Eye (tissue), 1 donor: Measurements from ENCODE around the gene NDUFV3.
"Not testable (repeated sequence)": the region's sequence is repeated elsewhere in the genome, so short reads cannot be mapped to it uniquely, and the experiment has no call there.

Experiments
- DNase-seq: peaks from one replicate; pipeline ENCODE4 v3.0.0-alpha.2; 2015

The NDUFV3 gene

DNA sequence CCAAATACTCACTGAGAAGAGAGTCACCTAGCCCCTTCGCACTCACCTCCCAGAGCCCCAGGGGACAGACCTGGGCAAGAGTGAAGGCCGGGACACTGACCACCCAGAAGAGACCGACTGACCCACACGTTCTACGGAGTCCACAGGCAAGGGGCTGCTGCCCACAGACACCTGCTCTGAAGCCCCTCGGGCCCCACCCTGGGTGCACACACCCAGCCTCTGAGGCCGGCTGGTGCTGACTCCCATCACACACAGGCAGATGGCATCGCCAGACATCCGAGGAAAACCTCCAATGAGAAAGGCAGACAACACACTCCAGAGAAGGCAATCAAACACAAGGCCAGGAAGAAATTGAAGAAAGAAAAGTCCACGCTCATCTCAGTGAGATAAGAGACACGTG is 35.9 kb upstream of the NDUFV3 start:
- no peak for DNase-seq

DNA sequence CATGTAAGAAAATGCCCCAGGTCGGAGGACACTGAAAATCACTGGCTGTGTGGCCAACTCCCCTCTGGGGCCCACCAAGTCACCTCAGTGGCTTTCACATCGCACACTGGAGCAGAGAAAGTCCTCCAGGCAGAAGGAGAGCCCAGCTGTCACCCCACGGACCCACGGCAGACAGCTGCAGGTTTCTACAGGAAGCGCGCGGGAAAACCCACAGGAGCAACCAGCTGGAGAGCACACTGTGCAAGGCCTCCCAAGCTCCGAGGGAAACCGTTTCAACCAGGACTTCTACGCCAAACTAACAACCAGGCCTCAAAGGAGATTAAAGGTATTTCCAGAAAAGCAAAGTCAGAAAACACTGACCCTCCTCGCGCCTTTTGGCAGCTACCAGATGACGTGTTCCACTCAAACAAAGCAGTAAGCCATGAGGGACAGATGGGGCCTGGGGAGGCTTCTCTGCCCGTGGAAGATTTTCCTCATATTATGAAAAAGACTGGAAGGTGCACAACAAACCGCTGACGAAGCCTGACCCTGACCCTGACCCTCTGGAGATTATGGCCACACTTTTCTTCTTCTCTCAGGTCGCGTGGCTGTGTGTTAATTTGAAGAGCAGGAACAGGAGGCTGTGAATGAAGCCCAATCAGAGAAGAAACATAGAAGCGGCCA is 34.8 kb upstream of the NDUFV3 start:
- DNase-seq, result peak; percentile 21

DNA sequence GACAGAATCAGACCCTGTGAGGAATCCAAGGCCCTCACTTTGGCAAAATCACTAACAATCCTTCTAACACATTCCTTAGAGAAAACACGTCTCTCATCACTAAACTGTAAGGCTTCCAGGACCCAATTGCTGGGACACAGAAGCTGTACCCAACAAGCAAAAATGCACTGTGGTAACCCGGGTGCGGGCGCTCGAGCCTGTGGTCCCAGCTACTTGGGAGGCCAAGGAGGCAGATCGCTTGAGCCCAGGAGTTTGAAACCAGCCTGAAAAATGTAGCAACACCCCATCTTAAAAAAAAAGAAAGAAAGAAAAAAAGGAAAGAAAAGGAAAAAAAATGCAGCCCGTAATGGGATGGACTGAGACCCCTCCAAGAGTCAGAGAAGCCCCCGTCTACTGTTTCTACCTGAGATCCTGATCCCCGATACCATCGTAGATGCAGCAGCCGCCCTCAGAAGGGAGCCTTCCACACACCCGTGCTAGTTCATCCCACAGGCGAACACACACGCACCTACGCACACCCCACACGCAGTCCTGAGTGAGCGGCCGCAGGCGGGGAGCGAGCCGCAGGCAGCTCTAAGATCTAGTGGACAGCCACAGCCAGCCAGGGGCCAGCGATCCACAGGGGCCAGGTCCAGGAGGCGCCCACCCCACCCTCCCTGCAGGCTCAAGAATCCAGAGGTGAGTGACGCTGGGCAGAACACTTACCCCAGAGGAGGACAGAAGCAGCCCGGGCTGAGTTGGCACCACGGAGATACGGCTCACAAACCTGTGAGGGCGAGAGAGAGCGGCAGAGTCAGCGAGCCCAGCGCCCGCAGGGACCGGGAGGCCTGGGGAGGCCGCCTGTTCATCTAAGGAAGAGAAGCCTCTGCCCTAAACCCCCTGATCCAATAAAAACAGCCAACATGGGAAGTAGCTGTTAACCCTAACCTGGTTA is 33.9 kb upstream of the NDUFV3 start:
- no peak for DNase-seq

DNA sequence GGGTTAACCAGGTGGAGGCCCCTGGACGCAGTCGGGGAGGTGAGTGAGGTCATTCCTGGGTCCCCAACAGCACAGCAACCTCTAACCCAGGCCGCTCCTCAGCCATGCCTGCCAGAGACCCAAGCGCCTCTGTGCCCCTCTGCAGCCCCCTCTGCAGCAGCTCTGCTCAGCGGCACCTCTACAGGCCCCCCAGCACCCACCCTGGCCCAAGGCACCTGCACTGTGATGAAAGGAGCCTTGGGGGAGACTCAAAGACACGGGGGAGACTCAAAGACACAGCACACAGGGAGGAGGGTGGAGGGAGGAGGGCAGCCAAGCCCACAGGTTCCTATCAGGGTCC is 33.2 kb upstream of the NDUFV3 start:
- no peak for DNase-seq

DNA sequence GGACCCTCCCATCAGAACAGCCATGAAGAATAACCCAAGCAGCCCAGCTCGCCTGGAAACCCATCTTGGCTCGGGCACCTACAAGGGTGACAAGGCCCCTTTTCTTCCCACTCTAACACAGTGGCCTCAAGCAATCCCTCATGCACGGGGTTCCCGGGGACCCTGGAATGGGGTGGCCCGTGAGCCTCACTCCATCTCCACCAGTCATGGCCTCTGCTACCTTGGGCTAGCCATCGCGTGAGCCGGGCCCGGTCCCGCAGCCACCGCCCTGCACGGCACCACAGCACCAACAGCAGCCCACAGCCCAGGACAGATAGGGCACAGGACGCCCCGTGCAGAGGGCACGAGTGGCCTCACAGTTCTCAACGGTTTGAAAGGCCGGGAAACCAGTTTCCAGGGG is 32.8 kb upstream of the NDUFV3 start:
- no peak for DNase-seq

DNA sequence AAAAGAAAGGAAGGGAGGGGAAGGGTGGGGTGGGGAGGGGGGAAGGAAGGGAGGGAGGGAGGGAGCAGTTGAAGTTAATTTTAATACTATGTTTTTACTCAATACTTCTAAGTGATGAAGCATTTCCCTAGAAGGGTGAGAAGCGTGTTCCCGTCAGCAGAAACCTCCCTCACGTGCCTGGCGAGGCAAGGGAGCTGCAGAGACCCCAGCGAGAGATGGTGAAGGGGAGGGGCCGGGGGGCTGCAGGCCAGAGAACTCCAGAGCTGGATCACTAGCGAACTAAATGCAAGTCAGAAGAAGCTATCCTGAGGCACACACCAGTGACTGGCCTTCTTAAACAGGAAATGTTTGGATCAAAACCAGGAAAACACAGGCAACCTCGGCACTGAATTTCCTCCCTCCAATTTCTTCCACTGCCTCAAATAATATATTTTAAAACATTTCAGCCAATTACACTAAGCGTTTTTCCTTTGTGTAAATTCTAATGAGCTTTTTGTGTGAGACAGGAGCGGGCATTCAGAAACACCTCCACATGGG is 31.7 kb upstream of the NDUFV3 start:
- DNase-seq, result no peak

DNA sequence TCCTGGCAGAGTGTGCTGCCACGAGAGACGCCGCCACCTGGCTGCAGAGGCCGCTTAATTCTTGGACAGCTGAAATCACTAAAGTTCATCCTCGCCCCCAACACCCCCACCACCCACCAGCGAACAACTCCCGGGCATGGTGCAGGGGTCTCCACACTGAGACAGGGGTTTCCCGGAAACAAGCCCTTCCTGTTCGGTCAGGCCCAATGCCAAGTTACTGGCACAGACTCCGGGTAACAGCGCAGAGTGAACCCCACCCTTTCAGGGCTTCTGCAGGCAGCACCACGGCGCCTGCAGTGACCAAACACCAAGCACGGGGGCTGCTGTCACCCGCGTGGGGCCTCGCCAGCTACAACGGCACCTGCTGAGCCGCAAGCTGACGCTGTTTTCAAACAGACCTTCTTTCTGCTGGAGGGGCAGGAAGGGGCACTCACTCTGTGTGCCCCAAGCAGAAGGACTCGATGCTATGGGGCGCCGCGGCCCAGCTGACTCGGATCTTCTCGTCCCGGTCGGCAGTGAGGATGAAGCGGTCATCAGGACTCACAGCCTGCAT is 31.2 kb upstream of the NDUFV3 start:
- DNase-seq, result no peak

DNA sequence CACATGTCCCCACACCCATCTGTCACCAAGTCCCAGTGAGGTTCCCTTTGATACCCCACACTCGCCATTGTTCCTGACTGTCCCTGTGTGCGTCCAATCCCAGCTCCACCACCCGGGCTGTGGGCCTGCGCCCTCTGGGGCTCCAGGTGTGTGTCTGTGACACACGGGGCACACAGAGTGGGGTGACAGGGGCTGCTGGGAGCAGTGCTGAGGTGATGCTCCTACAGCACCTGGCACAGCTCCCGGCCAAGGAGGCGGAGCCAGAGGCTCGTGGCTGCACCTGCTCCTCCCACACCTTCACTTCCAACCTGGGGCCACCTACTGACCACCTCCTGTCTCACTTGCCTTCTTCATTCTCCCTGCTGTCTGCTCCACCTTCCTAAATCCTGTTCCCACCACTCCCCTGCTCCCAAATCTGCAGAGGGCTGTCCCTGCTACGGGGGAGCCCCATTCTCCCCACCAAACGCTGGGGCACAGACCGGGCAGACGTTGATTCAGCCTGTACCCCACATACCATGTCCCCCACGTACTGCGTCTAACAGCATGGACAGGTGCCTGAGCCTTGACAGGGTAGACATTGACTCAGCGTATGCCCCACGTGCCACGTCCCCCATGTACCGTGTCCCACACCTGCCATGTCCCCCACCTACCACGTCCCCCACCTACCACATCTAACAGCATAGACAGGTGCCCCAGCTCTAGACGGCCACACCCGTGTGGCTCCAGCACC is 30.2 kb upstream of the NDUFV3 start:
- DNase-seq, result no peak

DNA sequence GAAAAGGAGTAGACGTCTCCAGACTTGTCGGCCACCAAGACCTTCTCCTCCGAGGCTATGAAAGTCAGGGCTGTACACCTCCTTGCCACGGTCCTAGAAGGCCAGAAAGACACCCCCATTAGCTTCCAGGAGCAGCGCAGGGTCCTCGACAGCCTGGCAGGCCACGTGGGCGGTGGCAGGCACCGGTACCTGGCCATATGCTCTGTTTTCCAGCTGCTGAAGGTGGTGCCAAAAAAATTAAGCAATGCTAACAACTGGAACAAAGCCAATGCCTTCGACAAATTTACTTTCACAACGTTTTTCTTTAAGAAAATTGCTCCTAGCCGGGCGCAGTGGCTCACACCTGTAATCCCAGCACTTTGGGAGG is 29.6 kb upstream of the NDUFV3 start:
- DNase-seq, result no peak

DNA sequence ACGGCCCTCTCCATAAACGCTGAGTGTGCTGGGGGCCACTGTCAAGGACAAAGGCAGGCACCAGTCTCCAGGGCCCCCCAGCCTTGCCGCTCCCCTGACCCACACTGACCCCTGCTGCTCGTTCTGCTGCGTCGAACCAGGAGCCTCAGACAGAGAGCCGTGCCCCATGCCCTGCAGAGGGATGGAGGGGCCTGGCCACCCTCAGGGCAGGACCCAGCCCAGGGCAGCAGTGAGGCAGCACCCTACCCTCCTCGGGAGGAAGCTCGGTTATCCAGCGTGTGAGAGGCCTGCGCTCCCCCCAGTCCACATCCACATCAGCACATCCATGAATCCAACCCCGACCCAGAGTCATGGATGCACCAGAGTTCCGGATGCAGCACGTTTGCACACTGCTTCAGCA is 28.8 kb upstream of the NDUFV3 start:
- no peak for DNase-seq

DNA sequence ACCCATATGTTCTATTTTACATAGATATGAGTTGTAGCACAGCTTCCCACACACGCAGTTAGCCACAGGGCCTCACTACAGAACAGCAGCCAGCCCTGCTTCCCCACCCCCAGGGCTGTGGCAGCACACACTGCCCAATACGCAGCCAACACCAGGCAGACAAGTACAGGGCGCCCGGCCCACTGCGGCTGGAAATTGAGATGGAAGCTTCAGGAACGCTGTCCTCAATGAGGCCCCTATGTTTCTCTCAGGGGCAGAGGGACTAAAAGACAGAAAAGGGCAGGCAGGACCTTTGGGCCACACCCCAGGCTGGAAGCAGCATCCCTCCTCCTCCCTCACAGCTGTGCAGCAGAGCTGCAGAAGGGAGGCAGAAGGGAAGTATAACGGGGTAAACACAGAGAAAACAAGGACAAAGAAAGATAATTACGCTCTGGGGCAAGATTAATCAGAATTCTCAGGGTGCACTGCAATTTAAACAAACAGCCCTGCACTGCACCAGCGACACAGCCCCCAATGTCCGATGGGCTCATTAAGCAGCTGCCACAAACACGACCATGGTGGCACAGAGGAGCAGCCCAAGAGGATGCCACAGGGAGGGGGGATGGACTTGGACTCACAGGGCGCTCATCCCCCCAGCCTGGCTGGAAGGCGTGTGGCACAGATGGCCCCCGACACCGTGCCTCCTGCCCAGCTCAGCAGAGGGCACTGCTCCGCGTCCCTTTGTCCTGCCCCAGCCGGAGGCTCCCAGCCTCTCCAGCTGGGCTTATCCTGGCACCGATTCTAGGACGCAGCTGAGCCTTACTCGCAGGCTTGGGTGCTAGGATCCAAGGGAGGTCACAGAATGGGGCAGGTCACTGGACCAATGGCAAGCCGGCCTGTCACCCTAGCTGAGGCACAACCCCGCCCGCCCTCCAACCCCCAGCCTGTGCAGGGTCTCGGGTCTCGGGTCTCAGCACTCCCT is 28.0 kb upstream of the NDUFV3 start:
- DNase-seq, result no peak

DNA sequence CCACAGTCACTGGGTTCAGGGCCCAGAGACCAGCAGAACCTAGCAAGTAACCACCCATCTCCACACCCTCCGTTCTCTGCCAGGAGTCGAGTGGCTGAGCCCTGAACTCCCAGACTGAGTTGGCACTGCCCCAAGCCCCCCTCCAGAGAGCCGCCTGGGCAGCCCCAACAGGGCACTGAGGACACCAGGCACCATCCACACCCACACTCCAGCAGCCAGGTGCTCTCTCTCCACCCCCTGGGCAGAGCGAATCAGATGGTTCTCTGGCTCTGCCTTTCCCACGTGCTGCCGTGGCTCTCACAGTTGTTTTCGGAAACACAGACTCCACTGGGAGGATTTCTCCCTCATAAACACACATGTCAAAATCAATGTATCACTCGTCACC is 27.3 kb upstream of the NDUFV3 start:
- DNase-seq, result no peak

DNA sequence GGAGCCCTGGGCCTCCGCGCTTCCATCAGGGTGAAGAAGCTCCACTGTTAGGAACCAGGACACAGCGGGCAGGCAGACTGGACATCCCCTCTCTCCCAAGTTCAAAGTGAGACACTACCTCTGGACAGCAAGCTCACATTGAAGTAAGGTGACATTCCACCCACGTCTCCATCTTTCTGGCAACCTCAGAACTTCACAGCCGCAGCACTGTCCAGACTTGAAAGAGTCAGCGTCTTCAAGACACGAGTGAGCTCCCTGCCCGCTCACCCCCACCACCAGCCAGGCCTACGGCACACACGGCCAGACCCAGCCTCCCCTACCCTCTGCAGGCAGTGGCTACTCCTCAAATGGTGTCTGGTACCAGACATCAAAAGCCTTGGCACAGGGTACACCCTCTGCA is 24.9 kb upstream of the NDUFV3 start:
- DNase-seq, result no peak

DNA sequence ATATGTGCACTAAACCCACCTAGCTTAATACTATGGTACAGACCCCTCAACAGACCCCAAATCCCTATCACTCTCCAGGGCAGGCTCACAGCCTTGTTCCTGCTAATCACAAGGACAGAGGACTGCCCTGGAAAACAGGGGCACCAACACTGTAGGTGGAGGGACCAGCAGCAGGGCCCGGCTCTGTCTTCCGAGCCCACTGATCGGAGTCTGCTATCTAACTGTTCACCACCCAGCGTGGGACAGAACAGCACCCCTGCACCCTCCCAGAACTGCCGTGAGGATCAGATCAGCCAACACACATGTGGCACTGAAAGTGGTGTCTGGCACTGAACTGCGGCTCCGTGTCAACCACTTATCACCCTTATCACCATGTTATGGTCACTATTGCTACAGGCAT is 20.0 kb upstream of the NDUFV3 start:
- DNase-seq, result no peak

DNA sequence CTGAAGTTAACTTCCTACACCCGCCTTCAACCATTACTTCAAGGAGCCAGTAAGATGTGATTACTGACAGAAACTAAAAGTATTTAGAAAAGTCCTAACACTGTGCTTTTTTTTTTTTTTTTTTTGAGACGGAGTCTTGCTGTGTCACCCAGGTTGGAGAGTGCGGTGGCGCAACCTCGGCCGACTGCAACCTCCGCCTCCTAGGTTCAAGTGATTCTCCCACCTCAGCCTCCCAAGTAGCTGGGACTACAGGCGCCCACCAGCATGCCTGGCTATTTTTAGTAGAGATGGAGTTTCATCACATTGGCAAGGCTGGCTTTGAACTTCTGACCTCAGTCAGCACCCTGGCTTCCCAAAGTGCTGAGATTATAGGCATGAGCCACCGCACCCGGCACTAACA is 17.3 kb upstream of the NDUFV3 start:
- DNase-seq, result not testable (repeated sequence)

DNA sequence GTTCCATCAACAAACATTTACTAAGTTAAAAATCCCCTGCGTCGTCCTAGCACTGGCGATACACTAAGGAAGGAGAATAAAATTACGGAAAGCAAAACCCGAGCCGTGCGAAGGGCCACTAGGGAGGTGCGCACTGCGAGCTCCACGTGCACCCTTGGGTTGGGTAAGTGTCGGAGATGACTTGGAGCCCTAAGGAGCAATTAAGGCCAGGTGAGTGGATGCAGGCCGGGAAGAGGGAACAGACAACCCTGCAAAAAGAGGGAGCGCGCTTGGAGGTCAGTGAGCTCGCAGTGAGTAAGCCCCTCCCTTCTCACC is 14.5 kb upstream of the NDUFV3 start:
- no peak for DNase-seq

DNA sequence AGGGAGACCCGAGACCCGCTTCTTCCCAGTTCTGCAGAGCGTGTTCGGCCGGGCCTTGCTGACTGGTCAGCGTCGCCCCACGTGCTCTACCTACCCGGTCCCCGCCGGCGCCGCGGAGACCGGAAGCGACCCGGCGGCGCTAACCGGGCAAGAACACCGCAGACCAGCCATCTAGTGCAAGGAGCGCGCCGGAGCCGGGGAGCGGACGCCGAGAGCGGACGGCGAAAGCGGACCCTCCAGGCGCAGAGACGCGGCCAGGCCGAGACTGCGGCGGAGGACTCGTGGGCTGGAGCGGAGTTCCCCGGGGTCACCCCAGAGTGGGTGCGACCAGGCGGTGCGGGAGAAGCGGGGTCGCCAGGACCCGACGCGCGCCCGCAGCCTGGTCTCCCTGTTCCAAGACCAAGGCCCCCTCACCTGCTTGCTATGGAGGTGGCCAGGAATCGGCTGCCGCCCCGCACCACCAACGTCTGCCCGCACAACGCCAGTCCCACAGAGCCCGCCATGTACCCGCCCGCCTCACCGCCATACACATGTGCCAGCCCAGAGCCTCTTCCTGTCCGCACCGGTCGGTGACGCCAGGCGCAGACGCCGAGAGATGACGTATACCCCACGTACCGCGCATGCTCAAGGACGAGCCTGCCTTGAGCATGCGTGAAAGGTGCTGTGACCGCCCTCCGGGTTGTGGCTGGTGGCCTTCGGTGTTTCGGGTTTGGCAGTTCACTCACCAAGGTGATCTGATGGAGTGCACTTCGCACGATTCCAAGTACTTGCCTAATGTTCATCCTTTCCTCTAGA is 13.9 kb upstream of the NDUFV3 start, which contains the start of gene WDR4:
Gene WDR4, minus strand, starts transcription at position 547 of the 795 bp plus-strand sequence. Its CDS starts 44 bp downstream, at position 503.
- DNase-seq, result peak; percentile 100

DNA sequence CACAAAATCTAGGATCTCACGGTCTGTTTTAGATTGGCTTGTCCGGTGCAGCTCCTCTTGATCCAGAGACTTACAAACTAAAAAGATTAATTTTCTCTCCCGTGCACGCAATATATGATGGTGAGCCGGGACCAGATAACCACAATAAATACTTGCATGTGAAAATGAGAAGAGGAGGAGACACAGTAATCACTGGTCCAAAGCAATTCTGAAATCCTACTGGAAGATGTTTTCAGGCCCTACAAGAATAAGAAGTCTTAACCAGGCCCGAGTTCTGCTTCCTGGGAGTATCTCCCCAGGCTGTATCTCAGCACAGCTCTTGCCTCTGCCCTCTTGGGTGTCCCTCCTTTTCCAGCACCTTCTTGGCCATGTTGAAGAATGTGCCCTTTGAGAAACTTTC is 12.8 kb upstream of the NDUFV3 start:
- DNase-seq, result no peak

DNA sequence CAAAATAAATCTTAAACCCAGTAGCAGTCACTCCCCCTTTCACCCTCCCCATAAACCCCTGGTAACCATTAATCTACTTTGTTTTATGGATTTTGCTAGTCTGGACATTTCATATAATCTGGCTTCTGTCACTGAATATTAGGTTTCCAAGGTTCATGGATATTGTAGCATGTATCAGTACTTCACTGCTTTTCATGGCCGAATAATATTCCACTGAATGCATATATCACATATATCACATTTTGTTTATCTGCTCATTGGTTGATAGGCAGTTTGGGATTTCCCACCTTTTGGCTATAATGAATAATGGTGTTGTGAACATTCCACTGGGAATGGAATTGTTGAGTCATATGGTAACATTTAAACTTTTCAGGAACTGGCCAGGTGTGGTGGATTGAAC is 9.2 kb upstream of the NDUFV3 start:
- DNase-seq, result no peak

DNA sequence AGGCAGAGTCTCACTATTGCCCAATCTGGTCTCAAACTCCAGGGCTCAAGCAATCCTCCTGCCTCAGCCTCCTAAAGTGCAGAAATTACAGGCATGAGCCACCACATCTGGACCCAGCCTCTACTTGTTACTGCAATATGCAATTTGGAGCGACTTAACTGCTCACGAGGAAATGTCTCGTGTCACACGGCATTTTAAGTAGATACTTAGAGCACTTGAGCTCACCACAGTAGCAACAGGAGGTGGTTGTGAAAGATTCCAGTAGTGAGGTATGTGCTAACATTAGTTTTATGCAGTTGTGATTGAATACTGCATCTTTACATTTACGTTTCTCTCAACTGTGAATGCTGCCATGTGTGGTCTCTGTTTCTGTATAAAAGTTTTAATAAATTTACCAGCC is 5.8 kb upstream of the NDUFV3 start:
- DNase-seq, result no peak

DNA sequence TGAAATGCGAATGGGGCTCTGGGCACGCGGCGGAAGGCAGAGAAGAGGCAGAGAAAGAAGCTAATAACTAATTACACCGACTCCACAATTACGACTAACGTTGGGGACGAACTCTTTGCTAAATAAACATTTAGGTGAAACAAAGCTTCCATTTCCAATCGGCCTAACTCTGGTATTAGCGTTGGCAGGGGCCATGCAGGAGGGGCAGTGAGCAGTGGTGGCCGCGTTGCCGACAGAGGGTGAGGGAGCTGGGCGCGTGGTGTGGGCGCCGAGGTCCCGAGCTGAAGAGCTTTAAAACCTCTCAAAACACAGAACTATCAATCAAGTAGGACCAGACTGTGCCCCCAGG is 553 bp upstream of the NDUFV3 start:
- DNase-seq, result no peak

DNA sequence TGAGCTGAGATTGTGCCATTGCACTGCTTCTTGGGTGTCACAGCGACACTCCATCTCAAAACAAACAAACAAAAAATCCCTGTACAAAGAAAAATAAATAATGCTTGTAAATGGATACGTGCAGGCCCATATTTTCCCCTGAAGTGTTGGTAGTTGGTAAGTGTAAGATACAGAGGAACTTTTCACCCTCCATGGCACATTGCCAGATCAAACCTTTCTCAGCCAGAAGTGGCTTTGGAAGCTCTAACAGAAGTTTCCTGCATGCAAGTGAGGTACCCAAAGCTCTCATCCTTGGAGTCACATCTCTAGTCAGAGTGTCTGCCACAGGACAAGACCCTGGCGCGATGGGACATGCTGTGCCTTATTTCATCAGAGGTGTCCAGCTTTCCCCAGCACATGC is 7.3 kb downstream of the NDUFV3 start:
- DNase-seq, result no peak
